Activated naive CD4-positive, alpha-beta T cell treated with anti-CD3 and anti-CD28 coated beads, Interleukin-2, amount 50 U/mL, for 16 hours (primary cell): ENCODE data around the gene DOCK1.

Source experiments
- DNase-seq: peaks from one replicate; pipeline ENCODE4 v3.0.0-alpha.2; 2020

DOCK1 gene

GRCh38 chr10:127092916-127093315 is 187.7 kb downstream of the DOCK1 start:
- DNase-seq: no peak

DNA sequence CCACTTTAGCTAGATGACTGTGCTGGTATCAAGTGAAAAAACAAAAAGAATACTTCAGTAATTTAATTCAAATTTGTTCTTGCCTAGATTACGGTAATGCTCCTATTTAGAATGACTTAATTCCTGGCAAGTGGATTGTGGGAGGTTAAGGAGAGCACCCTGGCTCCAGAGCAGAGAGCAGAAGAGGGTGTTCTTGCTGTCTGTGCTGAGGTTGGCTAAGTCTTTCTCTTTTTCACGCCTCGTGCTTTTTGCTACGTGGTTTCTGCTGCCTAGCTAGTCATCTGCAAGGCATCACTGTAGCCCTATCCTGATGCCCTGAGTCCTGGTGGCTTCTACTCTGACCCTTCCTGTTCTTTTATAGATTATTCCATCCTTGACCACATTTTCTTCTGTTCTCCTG is 189.8 kb downstream of the DOCK1 start:
- DNase-seq: no peak

DNA sequence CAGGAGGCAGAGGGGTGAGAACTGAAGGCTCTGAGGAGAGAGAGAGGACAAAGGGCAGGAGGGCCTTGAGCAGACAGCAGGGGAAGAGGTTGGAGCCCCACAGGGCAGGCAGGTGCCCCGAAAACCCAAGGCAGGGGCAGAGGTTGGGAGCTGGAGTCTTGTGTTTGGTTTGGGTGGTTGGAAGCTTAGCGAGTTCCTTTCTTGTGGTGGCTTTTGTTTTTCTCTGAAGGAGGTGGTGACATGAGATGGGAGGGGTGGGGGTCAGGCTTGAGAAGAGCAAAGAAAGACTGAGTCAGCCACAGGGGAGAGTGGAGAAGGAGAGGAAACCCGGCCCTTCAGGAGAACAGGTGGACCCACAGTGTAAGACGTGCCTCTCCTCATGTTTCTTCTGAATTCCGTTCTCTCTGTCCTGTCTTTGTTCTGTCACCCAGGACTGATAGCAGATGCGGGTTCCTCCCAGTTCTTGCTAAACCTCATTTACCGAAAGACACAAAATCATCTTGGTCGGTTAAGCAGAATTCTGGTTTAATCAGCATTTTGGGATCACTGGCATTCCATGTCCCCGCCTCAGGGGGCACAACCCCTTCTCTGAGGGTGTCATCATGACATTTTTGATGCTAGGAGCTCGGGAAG is 195.9 kb downstream of the DOCK1 start:
- no peak for DNase-seq

DNA sequence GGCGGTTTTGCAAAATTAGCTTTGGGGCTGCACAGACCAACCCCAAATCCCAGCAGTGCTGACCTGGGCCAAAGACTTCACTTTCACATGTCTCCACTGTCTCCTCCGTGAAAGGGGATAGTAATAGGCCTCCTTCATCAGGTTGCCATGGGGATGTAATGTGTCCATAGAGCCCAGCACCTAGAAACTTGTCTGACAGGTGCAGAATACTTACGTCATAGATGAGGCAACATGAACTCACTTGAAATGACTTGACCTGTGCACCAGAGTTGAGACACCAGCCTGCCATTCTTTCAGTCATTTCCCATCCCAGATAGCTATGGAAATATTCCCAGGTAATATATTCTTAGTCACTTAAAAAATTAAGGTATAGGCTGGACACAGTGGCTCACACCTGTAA is 196.9 kb downstream of the DOCK1 start:
- no peak for DNase-seq

DNA sequence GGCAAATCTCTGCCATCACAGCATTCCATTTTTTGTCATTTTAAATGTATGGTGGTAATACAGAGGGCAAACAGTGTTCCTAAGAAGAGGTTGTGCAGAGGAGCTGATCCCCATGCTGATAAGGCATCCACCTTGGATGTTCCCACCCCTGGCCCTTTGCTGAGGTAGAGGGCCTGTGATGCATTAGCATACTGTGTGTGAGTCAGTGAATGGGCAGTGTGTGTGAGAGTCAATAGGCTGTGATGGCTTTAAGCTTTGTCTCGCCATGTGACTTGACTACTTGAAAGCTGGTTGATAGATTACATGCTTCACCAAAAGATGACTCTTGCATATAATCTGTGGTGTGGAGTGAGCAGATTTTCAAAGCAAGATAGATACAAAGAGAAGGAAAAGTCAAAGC is 209.9 kb downstream of the DOCK1 start:
- no peak for DNase-seq

- DNase-seq: no peak
These were observed 211.9 kb downstream of the DOCK1 start for GRCh38 chr10:127117125-127117524.

GRCh38 chr10:127118034-127118433 is 212.8 kb downstream of the DOCK1 start:
- DNase-seq: no peak

GRCh38 chr10:127119936-127120335 is 214.7 kb downstream of the DOCK1 start:
- no peak for DNase-seq

DNA sequence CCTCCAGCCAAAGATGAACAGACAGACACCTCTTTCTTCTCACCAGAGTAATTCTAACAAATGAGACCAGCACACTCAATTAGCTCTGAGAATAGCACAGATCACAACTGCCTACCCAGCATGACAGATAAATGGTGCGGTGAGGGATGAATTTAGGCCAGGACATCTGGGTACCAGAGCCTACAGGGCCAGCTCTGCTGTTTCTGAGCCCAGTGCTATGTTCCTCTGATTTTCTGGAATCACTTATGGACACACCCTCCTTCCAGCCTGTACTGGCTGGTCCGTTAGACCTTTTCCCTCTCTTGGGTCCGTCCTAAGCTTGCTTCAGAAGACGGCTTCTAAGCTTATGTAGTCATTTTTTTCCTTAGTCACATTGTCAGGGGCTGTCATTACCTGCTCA is 217.6 kb downstream of the DOCK1 start:
- no peak for DNase-seq

DNA sequence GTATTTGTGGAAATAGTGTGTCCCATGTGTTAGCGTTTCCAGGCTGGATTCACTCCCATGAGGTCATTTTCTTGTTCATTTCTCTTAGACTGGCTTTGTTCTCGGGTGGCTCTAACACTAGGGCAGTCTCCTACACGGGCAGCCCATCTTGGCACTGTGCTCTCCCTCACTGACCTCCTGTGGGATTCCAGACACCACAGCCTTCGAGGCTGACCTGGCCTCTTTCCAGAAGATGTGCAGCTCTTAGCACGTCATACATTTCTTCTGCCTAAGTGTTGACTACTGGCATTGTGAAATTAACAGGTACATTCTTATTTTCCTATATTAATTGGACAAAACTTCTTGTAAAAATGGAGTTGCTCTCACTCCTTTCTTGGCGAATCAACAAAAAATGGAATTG is 218.4 kb downstream of the DOCK1 start:
- no peak for DNase-seq

DNA sequence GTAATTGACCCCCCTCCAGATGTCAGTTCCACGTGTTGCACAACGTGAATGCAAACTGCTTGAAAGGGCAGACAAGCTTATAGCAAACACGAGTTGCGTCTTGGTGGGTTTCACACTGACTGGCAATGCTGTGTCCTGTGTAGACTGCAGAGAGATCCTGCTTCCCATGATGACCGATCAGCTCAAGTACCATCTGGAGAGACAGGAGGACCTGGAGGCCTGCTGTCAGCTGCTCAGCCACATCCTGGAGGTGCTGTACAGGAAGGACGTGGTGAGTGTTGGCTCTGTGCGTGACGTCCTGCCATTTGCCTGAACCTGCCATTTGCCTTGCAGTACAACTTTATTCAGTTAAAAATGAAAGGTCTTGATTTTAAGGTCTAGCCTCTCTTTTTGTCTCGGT is 220.1 kb downstream of the DOCK1 start:
- no peak for DNase-seq

DNA sequence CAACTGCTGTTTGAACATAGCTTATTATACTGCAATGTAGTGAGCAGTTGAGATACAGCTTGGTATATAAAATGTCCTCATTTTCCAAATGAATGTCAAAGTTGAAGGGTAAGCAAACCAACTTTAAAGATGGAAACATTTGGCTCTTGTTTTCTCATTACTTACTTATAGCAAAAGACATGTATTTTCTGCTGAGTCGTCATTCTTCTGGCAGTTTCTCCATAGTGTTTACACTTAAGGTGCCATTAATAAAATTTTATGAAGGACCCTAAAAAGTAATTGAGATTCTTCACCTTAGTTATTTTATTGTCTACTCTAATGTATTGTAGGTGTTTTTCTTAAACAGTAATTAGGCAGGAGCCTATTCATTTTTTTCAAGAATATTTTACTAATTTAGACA is 222.6 kb downstream of the DOCK1 start:
- no peak for DNase-seq

- no peak for DNase-seq
These were observed 223.9 kb downstream of the DOCK1 start for GRCh38 chr10:127129104-127129503.

GRCh38 chr10:127132451-127132850 is 227.2 kb downstream of the DOCK1 start:
- DNase-seq: no peak

- no peak for DNase-seq
These were observed 228.0 kb downstream of the DOCK1 start for GRCh38 chr10:127133225-127133624.

DNA sequence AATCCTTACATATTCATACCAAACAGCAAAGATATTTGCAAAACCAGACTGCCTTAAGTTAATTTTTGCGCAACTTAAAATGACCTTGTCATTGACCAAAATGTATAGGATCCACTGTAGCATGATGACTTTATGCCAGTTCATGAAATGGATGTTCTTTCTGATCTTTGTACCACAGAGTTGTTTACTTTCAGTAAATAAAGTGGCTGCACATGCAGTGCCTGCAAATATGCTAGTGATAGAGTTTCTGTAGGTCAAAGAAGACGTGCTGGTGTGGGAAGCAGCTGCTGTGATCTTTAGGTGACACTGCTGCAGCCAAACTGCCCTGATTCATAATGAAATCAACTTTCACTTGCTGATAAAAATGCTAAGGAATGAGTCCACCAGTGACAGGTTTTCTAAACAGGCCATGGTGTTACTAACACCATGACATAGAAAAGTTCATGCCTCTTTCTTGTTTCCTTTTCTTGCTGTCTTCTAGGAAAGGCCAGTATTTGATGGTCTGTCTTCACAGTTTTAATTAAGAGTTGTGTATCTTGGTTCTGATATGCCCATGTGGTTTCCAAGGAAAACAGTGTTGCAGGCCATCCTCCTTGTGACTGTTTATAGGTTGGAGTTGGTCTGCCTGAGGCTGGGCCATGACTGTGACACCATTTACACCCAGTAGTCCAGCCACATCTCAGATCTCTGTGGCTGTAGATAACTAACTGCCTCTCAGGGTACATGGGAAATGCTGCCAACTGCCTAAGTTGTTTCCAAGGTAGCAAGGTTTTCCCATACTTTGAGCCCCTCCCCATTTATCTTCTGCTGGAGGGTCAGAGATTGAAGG is 228.7 kb downstream of the DOCK1 start:
- no peak for DNase-seq

DNA sequence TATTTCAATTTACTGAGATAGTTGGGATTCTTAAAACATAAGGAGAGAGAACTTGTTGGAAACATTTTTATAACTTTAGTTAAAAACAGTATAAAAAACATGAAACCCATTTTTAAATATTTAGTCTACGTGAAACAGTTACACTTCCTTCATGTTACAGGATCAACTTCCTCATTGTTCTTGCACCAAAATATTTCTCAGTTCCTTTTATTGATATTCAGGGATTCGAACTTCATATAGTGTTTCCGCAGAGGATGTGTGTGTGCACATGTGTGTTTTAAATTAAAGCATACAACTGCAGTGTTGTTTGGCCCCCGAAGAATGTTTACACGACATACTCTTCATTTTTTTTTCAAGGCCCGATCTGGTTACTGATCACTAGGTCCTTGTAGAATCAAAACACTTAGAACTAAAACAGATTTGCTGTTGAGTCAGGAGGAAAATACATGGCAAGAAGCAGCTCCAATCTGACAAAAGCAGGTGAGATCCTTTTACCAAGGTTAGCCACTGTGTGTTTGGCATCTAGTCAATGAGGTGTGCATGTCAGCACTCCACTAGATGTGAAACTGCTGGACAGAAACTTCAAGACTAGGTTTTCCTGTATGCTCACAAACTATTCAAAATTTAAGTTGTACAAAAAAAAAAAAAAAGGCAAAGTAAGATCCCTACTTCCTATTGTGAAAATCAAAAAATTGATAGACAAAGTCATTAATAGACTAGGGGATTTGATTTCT is 230.8 kb downstream of the DOCK1 start:
- DNase-seq: no peak

- DNase-seq: no peak
These were observed 232.2 kb downstream of the DOCK1 start for GRCh38 chr10:127137391-127137790.

DNA sequence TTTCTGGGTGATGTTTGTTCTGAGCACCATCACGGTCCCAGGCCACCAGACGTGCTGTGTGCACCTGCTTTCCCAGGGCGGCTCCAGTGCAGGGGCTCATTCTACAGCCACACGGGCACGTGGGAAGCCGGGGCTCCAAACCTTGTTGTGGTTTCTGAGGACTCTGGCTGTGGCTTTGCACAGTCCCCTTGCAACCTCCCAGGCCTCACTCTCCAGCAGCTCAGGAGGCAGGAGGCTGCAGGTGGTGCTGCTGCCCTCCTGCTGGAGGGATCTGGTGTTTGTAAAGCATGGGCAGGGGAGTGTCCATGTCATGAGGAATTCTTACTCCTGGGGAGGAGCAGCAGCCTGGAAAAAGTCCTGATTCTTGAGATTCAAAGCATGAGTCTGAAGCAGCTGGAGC is 236.9 kb downstream of the DOCK1 start:
- DNase-seq: no peak

GRCh38 chr10:127142856-127143255 is 237.6 kb downstream of the DOCK1 start:
- DNase-seq: no peak

DNA sequence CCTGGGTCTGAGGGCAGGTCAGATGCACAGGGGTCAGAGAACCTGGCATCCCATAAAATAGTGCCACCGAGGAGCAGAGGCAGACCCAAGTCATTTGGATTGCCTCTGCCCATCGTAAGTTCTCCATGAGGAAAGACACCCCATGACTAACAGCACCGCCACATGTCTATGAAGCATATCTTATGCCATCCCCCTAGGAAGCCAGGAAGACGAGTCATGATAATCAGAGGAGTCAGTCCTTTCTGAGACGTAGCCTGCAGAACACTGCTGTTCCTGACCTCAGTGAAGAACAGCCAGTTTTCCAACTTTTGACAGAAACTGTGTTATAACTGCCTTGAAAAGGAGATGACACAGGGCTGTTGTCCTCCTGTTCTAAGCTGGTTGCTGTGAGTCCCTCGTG is 239.9 kb downstream of the DOCK1 start:
- DNase-seq: no peak

DNA sequence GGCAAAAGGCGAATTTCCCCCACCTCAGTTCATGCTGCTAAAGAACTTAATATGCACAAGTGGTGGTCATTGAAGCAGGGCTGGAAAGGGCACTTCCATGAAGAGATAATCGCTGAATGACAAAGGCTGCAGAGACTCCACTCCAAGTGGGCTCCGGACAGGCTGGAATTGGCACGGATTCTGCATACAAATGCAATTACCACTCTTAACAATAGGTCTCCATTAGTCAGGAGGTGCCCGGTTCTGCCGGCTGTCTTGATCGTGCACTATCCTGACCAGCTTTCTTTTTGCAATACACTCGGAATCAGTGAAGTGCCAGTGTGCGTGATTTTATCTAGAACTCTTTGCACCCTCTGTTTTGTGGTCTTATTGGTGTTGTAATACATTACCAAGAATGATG is 241.4 kb downstream of the DOCK1 start:
- no peak for DNase-seq

GRCh38 chr10:127148066-127148932 is 243.1 kb downstream of the DOCK1 start:
- DNase-seq: no peak
